Gastrocnemius medialis (tissue), 4 donors: ENCODE data around the gene DGCR2.
"Not testable (repeated sequence)": the region's sequence is repeated elsewhere in the genome, so short reads cannot be mapped to it uniquely, and the experiment has no call there.

Experiments
- POLR2A ChIP-seq, 2 donors: fragments of 450-650 bp; IDR thresholded peaks; one replicate each; pipeline ENCODE4 v1.6.1; 2017; ENCODE audit warnings: antibody characterized with exemption in 2 of 2, mild to moderate bottlenecking in 2 of 2, moderate library complexity in 2 of 2
- TF ChIP-seq, protein P1 (sequence below), 5 experiments: fragments of 450-650 bp in 3 of 5; fragments of 200-600 bp in 2 of 5; sonication (generic) in 2 of 5; IDR thresholded peaks in 4 of 5; conservative IDR thresholded peaks in 1 of 5; 1 replicate in 4 of 5; 2 replicates in 1 of 5; pipeline ENCODE4 v1.5.1; 2016 to 2019; ENCODE audit warnings: antibody characterized with exemption in 5 of 5, mild to moderate bottlenecking in 3 of 5, moderate library complexity in 3 of 5

DNA sequence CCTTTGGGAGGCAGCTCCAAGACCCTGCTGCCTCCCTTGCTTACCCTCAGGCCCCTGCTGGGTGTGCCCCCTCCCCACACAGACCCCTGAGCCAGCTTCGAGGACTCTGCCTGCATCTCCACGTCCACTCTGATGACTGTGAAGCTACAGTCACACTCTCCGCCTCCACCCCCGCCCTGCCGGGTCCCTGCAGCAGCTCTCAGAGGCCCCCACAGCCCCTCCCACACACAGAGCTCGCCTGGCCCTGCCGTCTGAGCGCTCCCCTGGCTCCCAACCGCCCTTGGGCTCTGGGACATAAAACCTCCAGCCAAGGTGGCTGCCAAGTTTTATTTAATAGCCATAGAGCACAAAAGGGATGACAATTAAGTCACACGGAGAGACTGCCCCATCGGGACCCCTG lies 96.1 kb downstream of the DGCR2 start:
- TF ChIP-seq, protein P1, sequence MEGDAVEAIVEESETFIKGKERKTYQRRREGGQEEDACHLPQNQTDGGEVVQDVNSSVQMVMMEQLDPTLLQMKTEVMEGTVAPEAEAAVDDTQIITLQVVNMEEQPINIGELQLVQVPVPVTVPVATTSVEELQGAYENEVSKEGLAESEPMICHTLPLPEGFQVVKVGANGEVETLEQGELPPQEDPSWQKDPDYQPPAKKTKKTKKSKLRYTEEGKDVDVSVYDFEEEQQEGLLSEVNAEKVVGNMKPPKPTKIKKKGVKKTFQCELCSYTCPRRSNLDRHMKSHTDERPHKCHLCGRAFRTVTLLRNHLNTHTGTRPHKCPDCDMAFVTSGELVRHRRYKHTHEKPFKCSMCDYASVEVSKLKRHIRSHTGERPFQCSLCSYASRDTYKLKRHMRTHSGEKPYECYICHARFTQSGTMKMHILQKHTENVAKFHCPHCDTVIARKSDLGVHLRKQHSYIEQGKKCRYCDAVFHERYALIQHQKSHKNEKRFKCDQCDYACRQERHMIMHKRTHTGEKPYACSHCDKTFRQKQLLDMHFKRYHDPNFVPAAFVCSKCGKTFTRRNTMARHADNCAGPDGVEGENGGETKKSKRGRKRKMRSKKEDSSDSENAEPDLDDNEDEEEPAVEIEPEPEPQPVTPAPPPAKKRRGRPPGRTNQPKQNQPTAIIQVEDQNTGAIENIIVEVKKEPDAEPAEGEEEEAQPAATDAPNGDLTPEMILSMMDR (IDR thresholded peaks at IDR 0.05 in 4 of 5, conservative IDR thresholded peaks at IDR 0.05 in 1 of 5): not testable (repeated sequence)
- not testable (repeated sequence) for TF ChIP-seq POLR2A (IDR thresholded peaks at IDR 0.05)
